HepG2 (cell line): Measurements from ENCODE around the gene KRT6B. TPM values are rescaled to one million over a fixed set of nuclear protein-coding genes. Genes with fewer than 3 reads are reported as not detected.

Source experiments
- ATAC-seq: fragments of 200-7000 bp; cut with Tn5 transposase; 3 replicates; pipeline ENCODE4 v1.9.1; 2020; ENCODE audit warnings: mild to moderate bottlenecking, moderate library complexity
- BruUV-seq: library from RNA; stranded (reverse); fragments of 400-500 nt; replicated peaks from 2 replicates; lab custom pipeline; 2021; lab: Mats Ljungman, UMichigan
- CTCF ChIA-PET: fragments of 300-600 bp; formaldehyde crosslinking; extraction: SDS; loops from one replicate; lab custom pipeline; 2021; ENCODE audit warnings: low total read pairs, inconsistent platforms, low intra/inter-chr PET ratio; lab: Yijun Ruan, JAX
- POLR2A ChIA-PET: fragments of 350-600 bp; sonication (Branson Sonifier 250); formaldehyde crosslinking; loops from one replicate; lab custom pipeline; 2020; ENCODE audit warnings: antibody characterized with exemption, inconsistent platforms; lab: Yijun Ruan, JAX
- DNase-seq: peaks from one replicate; pipeline ENCODE4 v3.0.0-alpha.2; 2015; ENCODE audit warnings: low spot score
- FAIRE-seq: peaks from 3 replicates; lab custom pipeline; 2011; peaks lifted over from hg19 to GRCh38; lab: Jason Lieb, UNC
- H2AFZ ChIP-seq: one replicate; pipeline ENCODE4 v1.6.1; 2011; ENCODE audit warnings: low read length, inconsistent platforms
- H3K27ac ChIP-seq: fragments of 300-600 bp; 3 replicates; pipeline ENCODE4 v1.8.0; 2011; ENCODE audit warnings: mixed run types, mild to moderate bottlenecking, mixed read lengths, low read length, inconsistent platforms; ENCODE audit not compliant: insufficient read depth; ENCODE audit errors: extremely low read length
- H3K27me3 ChIP-seq, 2 experiments: fragments of 200-600 bp in 1 of 2; 2 replicates in 1 of 2; 3 replicates in 1 of 2; pipeline versions ENCODE4 v1.6.0 to v1.8.0; 2011; ENCODE audit warnings: low read length in 2 of 2, mild to moderate bottlenecking in 2 of 2, moderate library complexity in 2 of 2, inconsistent platforms in 1 of 2; ENCODE audit not compliant: insufficient read depth in 2 of 2, control insufficient read depth in 1 of 2
- H3K36me3 ChIP-seq, 2 experiments: fragments of 200-600 bp in 1 of 2; replicated peaks in 1 of 2; 2 replicates in 1 of 2; 3 replicates in 1 of 2; pipeline versions ENCODE4 v1.5.1 to v1.8.0; 2011; ENCODE audit warnings: low read length in 2 of 2, inconsistent platforms in 1 of 2; ENCODE audit not compliant: insufficient read depth in 2 of 2, control insufficient read depth in 1 of 2
- H3K4me1 ChIP-seq: 2 replicates; pipeline ENCODE4 v1.5.1; 2012; ENCODE audit warnings: low read length, inconsistent platforms; ENCODE audit not compliant: insufficient read depth
- H3K4me2 ChIP-seq: 2 replicates; pipeline ENCODE4 v1.6.0; 2011; ENCODE audit warnings: low read depth, low read length, inconsistent platforms
- H3K4me3 ChIP-seq, 3 experiments: fragments of 200-600 bp in 1 of 3; sonication (generic), shearing (Covaris generic) in 1 of 3; replicated peaks in 1 of 3; 2 replicates each; pipeline ENCODE4 v1.5.1; 2011 to 2016; ENCODE audit warnings: low read length in 3 of 3, inconsistent platforms in 2 of 3, low read depth in 2 of 3, mild to moderate bottlenecking in 2 of 3, control low read depth in 1 of 3, mixed read lengths in 1 of 3; ENCODE audit not compliant: insufficient read depth in 1 of 3
- H3K79me2 ChIP-seq: one replicate; pipeline ENCODE4 v1.6.1; 2011; ENCODE audit warnings: low read length, inconsistent platforms; ENCODE audit not compliant: insufficient read depth
- H3K9ac ChIP-seq: 2 replicates; pipeline ENCODE4 v1.6.0; 2011; ENCODE audit warnings: mild to moderate bottlenecking, low read depth, low read length, inconsistent platforms; ENCODE audit not compliant: insufficient read depth
- H3K9me3 ChIP-seq: 2 replicates; pipeline ENCODE4 v1.5.1; 2012; ENCODE audit warnings: mild to moderate bottlenecking, low read length
- H4K20me1 ChIP-seq: 2 replicates; pipeline ENCODE4 v1.6.0; 2011; ENCODE audit warnings: inconsistent platforms, mild to moderate bottlenecking, low read length, moderate library complexity; ENCODE audit not compliant: insufficient read depth
- ETV5 ChIP-seq: IDR thresholded peaks from 2 replicates; pipeline ENCODE4 v1.6.1; 2018; ENCODE audit warnings: missing biosample characterization, missing genetic modification reagents, inconsistent platforms, borderline replicate concordance
- IRF2 ChIP-seq: IDR thresholded peaks from 2 replicates; pipeline ENCODE4 v1.6.1; 2018; ENCODE audit warnings: missing genetic modification reagents, missing compliant biosample characterization
- MNT ChIP-seq: fragments of 450-650 bp; IDR thresholded peaks from 2 replicates; pipeline ENCODE4 v1.6.1; 2016
- NFKBIZ ChIP-seq: IDR thresholded peaks from 2 replicates; pipeline ENCODE4 v1.6.1; 2018; ENCODE audit warnings: missing genetic modification reagents, missing compliant biosample characterization
- ZNF160 ChIP-seq: sonication (generic); formaldehyde crosslinking; IDR thresholded peaks from 2 replicates; pipeline ENCODE4 v1.8.0; 2022; ENCODE audit warnings: mild to moderate bottlenecking, inconsistent platforms, missing genetic modification reagents
- ZNF674 ChIP-seq: sonication (generic); formaldehyde crosslinking; IDR thresholded peaks from 2 replicates; pipeline ENCODE4 v1.5.0; 2020; ENCODE audit warnings: low read depth, mild to moderate bottlenecking, missing genetic modification reagents
- WGBS: methylation state at CpG from one replicate; pipeline ENCODE4 v1.1.6; 2017; ENCODE audit warnings: low lambda C conversion rate; 5-methylcytosine and 5-hydroxymethylcytosine counted together
- in situ Hi-C: cut with HindIII; loops from 2 replicates; pipeline ENCODE4 v1.10.0; 2017; ENCODE audit warnings: low pct_unique_long_range_greater_than_20kb; ENCODE audit not compliant: extremely low pct_ligation_motif_present
- intact Hi-C: fragments of 100-400 bp; cut with micrococcal nuclease; formaldehyde crosslinking; loops from one replicate; pipeline ENCODE4 v1.10.0; 2022; ENCODE audit not compliant: unreplicated experiment
- polyA plus RNA-seq, 8 experiments: library from polyadenylated mRNA; depleted of rRNA in 3 of 8; stranded (reverse) in 7 of 8; unstranded in 1 of 8; fragments of >200 nt; fragmentation: Illumina TruSeq in 4 of 8; extraction: Trizol in 4 of 8; gene quantifications; 2 replicates each; pipeline versions ENCODE4 v1.2.1 to v1.2.3, GENCODE V29; 2011 to 2016; ENCODE audit warnings: low read depth in 4 of 8, missing spikeins in 1 of 8, mixed read lengths in 1 of 8; ENCODE audit not compliant: insufficient read depth in 1 of 8
- total RNA-seq, 5 experiments: library from RNA; depleted of rRNA; stranded (reverse); fragments of >200 nt; fragmentation: Illumina TruSeq; extraction: Trizol; gene quantifications; 2 replicates each; pipeline ENCODE4 v1.2.3, GENCODE V29; 2016; ENCODE audit warnings: low read depth in 1 of 5

The KRT6B gene
- total and polyA plus RNA-seq, 2 of the 13 experiments (the other 11 are each of a cell fraction or from before 2014, with no cell fraction given) = not detected

- ATAC-seq (no peak), DNase-seq (no peak), FAIRE-seq (no peak)
- no peak overlapping the region for H3K4me3 ChIP-seq
- intact Hi-C loops = no loop called here
- no peaks in the 10 kb centered on the region for H3K9me3 ChIP-seq
- TF ChIP-seq NFKBIZ (CRISPR knock-in tag) = no peak
- no peak for TF ChIP-seq ZNF160 (CRISPR knock-in tag)
- TF ChIP-seq ZNF674 (CRISPR knock-in tag) = no peak
- TF ChIP-seq ETV5 (CRISPR knock-in tag) = no peak
- H2AFZ ChIP-seq = no peak overlapping the region
- no TSS peak for BruUV-seq
- 0% methylated on average over 1 of the region's 1 CpG for WGBS
- H3K27ac ChIP-seq = no peak overlapping the region
- H4K20me1 ChIP-seq = no peaks in the 10 kb centered on the region
- H3K79me2 ChIP-seq = no peaks in the 10 kb centered on the region
- POLR2A ChIA-PET = no interaction called here
- CTCF ChIA-PET = no interaction called here
- no peak overlapping the region for H3K4me2 ChIP-seq
- no peaks in the 10 kb centered on the region for H3K4me1 ChIP-seq
- no peaks in the 10 kb centered on the region for H3K36me3 ChIP-seq
- in situ Hi-C loops = no loop called here
- no peak overlapping the region for H3K9ac ChIP-seq
- no peaks in the 10 kb centered on the region; a peak in 2 of 5 replicates for H3K27me3 ChIP-seq
Measured at GRCh38 chr12:52416795-52417194, 35.2 kb downstream of the KRT6B start.

GRCh38 chr12:52415870-52416750 is 35.8 kb downstream of the KRT6B start:
- H3K4me2 ChIP-seq = no peak overlapping the region
- H3K27ac ChIP-seq = no peak overlapping the region
- H4K20me1 ChIP-seq = no peaks in the 10 kb centered on the region
- H3K79me2 ChIP-seq = no peaks in the 10 kb centered on the region
- FAIRE-seq (no peak), ATAC-seq (no peak), DNase-seq (no peak)
- H3K4me3 ChIP-seq = no peak overlapping the region
- no peak overlapping the region for H3K9ac ChIP-seq
- no TSS peak for BruUV-seq
- in situ Hi-C loops = no loop called here
- no peaks in the 10 kb centered on the region; a peak in 1 of 5 replicates for H3K27me3 ChIP-seq
- ChIA-PET CTCF (no interaction called here), POLR2A (no interaction called here)
- no peaks in the 10 kb centered on the region for H3K4me1 ChIP-seq
- TF ChIP-seq MNT = peak; percentile 90
- TF ChIP-seq IRF2 = no peak
- intact Hi-C loops = loop anchor here (1.0 kb wide), 1 partner anchor 24 kb away; no protein-coding TSS in a partner anchor
- H2AFZ ChIP-seq = no peak overlapping the region
- no peaks in the 10 kb centered on the region for H3K9me3 ChIP-seq
- WGBS = 43% methylated on average over 10 of the region's 10 CpGs
- H3K36me3 ChIP-seq = no peaks in the 10 kb centered on the region
